T-helper 1 cell treated with Interleukin-12 subunit alpha and Interleukin-12 subunit beta and Interleukin-4 antibody, amounts not matched to agents 30 ng/mL and 1 ng/mL, for 36 hours (primary cell): Measurements from ENCODE around the gene ITPR2. TPM values are rescaled to one million over a fixed set of nuclear protein-coding genes. Genes with fewer than 3 reads are reported as not detected.
"Not testable (repeated sequence)": the region's sequence is repeated elsewhere in the genome, so short reads cannot be mapped to it uniquely, and the experiment has no call there.

Source experiments
- intact Hi-C: fragments of 100-400 bp; cut with micrococcal nuclease; formaldehyde crosslinking; loops from one replicate; pipeline ENCODE4 v1.15.1; 2024
- total RNA-seq: library from RNA; stranded (reverse); gene quantifications from 2 replicates; pipeline ENCODE4 v1.2.3, GENCODE V29; 2022

Gene ITPR2
- total RNA-seq, 1 donor from 2014 or later, result 60.9 TPM

DNA sequence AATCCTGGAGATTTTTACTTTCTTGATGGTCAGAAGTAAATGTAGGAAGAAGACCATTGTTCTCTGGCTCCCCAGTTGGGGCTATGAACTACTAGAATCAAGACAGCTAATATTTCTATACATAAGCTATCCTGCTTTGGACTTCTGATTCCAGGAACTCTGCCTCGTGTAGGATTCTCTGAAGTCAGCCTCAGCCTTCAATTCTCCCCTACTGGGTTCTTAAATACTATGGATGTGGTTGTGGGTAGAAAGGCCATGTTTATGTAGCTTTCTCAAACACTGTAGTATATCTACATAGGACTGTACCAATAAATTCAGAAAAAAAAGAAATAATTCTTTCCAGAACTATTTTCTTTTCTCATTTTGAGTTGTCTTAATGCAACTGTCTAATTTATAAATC is 302.5 kb downstream of the ITPR2 start:
- intact Hi-C loops, result no loop called here

DNA sequence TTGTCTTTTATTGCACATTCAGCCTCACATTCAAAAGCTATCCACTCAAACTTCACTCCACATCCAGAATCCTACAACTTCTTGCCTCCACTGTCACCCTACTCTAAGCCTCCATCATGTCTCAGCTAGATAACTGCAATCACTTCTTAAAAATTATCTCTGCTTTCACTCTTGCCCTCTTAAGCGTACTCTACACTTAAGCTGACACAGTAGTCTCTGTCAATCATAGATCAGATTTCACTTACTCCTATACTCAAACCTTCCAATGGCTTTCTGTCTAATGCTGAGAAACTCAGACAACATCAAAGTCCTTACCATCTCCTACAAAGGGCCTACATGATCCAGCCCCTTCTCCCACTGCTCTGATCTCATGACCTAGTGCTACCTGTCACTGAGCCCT is 304.1 kb downstream of the ITPR2 start:
- intact Hi-C loops, result loop anchor here (5.0 kb wide), 1 partner anchor 412 kb away; no protein-coding TSS in a partner anchor

DNA sequence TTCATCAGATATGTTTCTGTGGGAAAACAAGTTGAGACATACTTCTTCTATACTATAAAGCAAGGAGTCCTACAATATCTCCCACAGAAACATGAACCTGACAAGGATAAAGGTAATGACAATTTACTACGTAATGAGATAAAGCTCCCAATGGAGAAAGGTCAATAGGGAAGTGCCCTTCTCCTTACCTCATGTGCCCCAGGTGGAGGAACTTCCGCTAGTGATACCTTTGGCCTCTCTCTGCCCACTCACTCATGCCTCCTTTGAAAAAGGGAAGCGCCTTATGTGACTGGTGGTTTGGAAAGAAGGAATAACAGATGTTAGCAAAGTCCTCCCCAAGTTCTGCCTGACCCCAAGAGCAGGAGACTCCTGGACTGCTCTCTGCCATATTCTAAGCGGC is 305.3 kb downstream of the ITPR2 start:
- intact Hi-C loops, result loop anchor here (5.0 kb wide), 1 partner anchor 410 kb away; no protein-coding TSS in a partner anchor

DNA sequence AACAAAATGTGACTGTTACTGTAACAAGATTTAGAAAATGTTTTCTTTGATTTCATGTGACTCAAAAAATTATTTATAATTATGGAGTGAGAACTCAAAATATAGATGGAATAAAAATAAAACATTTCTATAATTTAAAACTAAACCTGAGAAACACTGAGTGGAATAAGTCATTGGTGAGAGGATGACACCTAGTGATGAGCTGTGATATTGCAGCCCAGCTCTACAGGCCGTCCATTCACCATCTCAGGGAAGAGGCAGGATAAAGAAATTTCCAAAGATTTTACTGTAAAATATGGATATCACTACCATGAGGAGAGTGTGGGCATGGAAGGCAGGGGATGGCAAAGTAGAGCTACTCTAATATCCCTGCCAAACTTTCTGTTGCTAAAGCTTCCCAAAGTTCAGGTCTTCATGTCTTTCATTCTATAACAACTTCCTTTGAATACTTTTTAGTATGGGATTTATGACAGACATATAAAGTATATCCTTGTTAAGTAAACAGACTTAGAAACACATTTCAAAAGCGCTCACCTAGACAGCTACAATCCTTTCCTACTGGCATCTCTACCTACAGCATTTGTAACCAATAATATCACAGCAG is 308.0 kb downstream of the ITPR2 start:
- intact Hi-C loops, result loop anchor here (5.0 kb wide), 2 partner anchors 408 to 428 kb away; no protein-coding TSS in a partner anchor

DNA sequence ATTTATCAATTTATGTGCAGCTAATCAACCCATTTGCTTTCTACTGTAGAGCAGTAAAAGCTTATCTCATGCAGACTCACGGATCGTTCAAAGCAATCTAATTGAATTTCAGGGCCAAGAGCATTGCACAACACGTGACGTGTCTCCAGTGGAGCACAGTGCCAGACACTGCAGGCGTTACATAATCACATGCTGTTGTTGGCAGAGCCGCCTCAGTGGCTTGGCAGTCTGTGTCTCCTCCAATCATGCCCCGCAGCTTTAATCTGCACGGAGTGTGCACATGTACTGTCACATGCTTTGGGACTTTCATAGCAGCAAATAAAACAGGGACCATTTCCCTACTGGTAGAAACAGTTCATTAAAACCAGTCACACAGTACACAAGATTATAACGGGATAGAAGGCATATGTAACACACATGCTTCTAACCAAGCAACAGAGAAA is 309.3 kb downstream of the ITPR2 start:
- intact Hi-C loops, result loop anchor here (5.0 kb wide), 1 partner anchor 426 kb away; no protein-coding TSS in a partner anchor

DNA sequence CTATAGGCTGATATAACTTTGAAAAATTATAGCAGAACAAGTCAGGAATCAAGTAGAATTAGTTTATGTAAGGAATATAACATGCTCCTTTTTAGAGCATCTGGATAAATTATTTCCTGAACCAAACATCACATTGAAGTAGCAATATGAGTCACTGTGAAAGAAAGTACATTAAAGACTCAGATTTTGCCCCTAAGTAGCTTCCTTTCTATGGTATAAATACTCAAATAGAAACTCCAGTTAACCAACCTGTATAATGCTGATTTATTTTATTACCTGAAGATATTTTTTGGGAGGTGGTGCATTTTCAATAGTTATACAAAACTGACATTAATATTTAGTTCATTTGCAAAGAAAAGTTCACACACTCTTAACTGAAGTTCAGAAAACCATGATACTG is 312.1 kb downstream of the ITPR2 start:
- intact Hi-C loops, result loop anchor here (5.0 kb wide), 1 partner anchor 424 kb away; no protein-coding TSS in a partner anchor

DNA sequence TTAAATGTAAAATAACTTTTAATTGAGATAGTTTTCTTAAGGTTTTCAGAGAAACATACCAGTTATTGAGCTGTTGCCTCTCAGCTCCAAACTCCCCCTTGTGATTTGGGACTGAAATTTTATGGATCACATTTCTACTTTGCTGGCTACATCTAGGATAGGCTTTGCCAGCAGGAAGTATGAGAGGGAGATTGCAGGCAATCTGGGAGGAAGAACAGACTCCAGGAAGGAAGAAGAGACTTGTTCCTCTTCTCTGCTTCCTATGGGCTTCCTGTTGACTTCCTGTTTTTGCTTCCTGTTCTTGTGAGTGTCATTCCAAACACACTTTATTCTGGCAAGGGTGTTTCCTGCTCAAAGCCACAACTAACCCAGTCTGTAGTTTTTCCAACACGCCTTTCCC is 312.9 kb downstream of the ITPR2 start:
- intact Hi-C loops, result loop anchor here (5.0 kb wide), 1 partner anchor 423 kb away; no protein-coding TSS in a partner anchor

DNA sequence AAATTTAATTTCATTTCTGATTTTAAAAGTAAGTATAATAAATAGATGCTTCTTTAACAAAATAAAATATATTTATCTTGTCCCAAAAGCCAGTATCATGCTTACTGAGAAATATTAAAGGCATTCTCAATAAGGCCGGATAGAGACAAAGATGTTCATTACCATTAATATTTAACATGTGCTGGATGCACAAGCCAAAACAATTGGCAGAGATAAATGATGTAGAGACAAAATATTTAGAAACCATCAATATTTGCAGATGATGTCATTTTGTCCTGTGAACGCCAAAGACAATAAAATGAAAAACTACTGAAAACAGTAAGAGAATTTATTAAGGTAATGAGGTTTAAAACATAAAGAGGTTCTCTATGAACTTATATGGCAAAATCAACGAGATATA is 313.5 kb downstream of the ITPR2 start:
- intact Hi-C loops, result no loop called here

DNA sequence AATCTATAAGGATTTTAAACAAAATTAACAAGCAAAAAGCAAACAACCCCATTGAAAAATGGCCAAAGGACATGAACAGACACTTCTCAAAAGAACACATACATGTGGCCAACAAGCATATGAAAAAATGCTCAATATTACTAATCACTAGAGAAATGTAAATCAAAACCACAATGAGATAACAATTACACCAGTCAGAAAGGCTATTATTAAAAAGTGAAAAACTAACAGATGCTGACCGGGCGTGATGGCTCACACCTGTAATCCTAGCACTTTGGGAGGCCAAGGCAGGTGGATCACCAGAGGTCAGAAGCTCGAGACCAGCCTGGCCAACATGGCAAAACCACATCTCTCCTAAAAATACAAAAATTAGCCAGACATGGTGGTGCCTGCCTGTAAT is 315.7 kb downstream of the ITPR2 start:
- intact Hi-C loops, result not testable (repeated sequence)

DNA sequence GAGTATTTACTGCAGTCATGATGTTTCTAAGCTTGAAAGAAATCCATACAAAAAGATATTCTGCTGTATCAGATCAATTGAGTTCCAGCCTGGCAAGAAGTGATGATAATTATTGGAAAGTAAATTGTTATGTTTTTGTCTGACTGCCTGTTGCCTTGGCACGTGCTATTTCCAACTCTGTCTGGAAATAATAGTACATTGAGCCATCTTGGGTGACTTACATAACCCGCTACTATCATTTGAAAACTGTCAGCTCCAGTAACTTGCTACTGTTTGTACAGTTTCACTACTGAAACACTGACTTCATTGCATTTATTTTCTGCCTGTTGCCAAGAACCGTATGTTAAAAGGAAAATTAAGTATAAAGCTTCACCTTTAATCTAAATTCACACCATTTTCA is 318.6 kb downstream of the ITPR2 start:
- intact Hi-C loops, result no loop called here

DNA sequence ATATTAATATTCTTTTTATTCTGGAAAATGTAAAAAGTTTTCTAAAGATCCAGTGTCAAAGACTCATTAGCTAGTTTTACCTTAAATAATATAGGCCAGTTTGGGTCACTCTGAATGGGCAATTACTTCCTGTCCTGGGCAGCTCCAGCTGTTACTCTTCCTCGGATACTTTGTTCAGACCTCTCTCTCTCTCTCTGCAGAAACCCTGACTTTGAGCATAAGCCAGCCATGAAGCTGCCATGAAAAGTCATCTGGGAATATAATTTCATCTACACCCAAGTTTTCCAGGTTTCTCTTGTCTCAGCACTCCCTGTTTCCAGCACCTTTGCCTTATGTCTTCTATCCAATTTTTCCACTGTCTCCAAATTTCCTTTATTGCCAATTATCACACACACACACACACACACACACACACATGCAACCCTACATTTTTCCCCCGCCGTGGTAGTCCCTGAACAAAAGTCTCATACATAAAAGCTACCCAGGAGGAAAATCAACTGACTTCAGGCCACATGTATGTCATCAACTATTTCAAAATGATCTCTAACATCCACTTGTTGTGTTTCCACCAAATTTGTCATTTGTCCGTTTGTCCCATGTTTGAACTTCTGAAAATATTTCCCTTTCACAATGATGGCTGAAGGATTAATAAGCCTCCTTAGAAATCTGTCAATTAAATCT is 319.5 kb downstream of the ITPR2 start:
- intact Hi-C loops, result no loop called here

DNA sequence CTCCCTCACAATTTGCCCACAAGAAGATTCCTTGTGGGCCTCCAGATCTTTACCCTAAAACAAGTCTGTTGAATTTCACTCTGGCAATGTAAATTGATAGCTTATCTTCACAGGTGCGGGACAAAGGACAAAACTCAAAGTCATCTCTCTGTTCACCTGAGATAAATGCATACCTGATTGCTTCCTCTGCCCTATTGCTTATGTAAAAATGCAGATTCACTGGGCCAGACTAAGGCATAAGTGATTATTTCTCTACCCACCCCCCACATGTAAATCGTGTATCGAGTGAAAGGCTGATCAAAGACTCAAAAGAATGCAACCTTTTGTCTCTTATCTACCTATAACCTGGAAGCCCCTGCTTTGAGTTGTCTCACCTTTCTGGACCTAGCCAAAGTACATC is 320.8 kb downstream of the ITPR2 start:
- intact Hi-C loops, result no loop called here

DNA sequence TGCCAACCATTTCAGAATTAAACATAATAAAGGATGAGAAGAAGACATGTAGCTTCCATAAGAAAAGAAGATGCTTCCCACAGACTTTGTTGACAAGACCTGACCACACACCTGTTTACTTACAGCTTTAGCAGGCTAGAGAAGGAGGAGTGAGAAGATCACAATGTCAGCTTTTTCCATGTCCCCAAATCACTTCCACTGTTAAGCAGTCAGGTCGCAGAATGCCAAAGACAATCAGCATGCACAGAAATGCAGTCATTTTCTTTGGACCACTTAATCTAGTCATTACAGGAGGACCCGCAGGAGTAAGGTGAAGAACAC is 322.7 kb downstream of the ITPR2 start:
- intact Hi-C loops, result no loop called here

DNA sequence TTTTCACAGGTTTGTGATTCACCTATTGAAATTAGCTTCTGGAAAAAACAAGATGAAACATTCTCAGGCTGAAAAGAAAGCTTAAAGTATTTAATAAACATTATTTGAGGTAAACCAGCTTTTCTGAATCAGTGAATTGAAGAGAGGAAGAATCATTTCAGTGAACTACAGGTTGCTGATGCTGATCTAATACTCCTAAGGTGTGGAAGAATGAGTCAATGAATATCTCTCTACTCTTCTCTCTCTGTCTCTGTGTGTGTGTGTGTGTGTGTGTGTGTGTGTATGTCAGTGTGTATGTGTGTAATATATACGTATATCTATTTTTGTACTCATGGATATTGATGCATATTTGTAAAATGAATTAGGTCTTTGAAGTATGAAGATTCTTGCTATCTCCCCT is 325.4 kb downstream of the ITPR2 start:
- intact Hi-C loops, result no loop called here

DNA sequence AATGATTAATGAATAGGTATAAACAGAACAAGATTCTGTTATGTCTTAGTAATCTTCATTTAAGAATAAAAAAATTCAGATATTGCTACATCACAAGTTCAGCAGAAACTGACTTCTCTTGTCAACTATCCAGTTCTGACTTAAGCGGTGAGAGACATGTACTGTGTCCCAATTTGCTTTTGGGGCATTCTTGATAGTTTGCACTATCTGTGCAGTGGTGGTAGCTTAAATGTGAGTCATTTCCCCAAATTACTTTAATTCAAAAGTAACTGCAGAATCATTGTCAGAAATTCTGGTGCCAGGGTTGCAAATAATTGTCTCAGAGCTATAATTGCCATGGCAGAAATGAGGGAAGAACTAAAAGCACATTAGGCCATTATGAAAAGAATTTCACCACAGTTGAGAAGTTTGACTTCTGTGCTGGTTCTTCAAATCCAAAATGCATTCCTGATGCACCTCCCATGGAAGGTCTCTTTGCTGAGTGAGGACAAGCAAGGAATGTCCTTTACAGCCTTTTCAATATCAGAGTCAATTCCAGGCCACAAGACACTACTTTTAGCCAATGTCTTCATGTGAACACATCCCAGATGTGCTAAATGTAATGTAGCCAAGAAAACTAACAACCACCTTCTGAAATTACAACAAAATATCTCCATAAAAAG is 332.9 kb downstream of the ITPR2 start:
- intact Hi-C loops, result no loop called here

DNA sequence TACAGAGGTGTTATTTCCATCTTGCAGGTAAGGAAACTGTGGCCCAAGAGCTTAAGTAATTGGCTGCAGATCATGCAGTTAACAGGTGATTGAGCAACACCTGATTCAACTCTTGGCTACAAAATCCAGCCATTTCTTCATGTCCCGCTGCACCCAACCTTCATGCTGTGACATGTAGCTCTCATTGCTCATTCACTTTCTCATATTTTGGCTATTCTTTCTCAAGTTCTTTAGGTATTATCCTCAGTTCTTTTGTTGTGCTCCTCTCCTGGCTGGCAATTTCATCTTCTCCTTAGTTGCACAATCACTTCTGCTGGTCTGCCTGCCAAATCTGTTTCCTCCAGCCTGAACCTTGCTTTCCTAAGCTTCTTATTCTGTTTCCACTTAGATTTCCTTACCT is 336.8 kb downstream of the ITPR2 start:
- intact Hi-C loops, result no loop called here

DNA sequence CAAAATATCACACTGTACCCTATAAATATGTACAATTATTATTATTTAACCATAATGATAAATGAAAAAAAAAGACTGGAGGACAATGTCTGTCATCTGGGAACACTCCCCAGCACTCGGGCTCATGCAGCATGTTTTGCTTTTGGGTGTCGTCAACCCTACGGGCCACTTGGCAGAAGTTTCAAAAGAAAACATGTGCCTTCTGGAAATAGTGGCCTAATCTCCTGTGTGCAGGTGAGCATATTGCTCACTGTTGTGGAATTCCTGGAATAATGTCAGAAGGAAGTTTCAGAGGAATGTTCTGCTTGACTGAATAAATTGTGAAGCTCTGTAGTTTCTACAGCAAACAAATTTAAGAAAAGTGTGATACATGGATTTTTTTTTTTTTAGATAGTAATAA is 339.3 kb downstream of the ITPR2 start:
- intact Hi-C loops, result no loop called here

DNA sequence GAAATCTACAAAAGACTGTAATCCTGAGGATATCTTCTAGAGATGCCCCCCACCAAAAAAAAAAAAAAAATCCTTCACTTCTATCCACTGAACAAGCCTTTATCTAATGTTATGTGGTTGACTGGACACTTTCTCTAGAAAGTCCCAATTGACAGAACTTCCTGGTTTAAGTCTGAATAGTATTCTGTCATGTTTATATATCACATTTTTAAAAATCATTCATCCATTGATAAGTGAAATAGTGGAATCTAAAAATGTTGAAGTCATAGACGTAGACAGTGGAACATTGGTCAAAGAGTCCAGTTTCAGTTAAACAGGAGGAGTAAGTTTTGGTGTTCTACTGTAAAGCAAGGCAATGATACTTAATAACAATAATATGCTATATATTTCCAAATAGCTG is 340.6 kb downstream of the ITPR2 start:
- intact Hi-C loops, result no loop called here

DNA sequence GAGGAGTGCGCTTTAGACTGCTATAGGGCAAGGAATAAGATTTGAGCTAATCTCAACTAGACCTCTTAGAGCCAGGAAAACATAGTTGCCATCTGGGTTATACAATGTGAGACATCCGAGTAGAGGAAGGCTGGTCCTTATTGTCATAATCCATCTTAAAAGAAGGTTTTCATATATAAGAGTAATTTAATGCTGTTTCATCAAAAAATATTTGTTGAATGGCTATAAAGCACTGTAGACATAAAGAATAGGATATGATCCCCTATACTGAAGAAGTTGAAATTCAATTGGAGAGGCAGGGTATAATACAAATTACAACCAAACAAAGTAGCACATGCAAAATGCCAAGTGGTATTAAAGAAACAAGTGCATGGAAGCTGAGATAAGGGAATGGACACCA is 343.1 kb downstream of the ITPR2 start:
- intact Hi-C loops, result no loop called here

DNA sequence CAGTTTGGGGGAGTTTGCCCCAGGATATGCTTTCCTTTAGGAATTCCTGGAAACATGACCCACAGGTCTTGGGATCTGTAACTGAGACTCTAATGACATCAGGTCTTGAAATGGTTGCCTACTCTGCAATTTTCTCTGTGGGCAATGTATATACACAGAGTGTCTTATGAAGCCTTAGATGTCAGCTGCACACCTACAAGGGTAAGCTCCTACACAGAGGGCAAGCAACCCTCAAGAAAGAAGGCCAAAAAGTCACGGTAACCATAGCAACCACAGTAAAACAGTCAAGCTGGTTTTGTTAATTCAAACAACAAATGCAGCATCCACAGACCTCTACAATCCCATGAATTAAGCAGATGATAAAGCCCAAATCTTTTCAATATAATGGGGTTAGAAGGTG is 344.6 kb downstream of the ITPR2 start:
- intact Hi-C loops, result no loop called here

DNA sequence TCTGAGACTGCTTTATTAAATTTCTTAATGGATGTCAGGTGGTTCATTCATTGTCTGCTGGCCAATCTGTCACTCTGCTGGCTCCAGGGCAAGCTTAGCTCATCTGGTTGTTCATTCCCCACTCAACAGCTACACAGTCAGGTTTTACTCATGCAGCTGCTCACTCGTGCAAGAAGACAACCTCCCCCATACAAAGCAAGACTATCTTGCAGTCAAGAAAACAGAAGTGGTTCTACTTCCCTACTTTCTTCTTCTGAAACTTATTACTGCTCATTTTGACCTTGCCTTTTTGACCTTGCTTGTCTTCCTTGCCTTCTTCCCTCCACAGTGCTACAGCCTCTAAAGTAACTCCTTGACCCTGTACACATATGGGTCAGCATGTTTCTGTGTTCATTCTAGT is 359.7 kb downstream of the ITPR2 start:
- intact Hi-C loops, result no loop called here

DNA sequence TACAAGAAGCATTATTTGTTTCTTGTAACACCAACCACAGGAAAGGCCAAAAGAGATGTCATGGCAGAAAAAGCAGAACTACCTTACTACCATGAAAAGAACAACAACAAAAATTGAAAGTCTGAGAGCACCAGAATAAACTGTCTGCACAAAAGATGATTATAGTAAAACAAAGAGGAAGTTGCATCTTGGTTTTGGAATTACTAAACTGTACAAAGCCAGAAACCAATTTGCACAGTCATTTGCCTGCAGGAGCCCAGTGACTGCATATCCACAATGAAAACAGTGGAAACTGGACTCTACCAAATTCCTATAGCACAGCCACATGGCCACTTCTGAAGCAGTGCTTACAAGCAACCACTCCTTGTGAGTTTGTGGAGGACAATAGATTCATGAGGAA is 361.4 kb downstream of the ITPR2 start:
- intact Hi-C loops, result no loop called here
